ENCODE data around the gene CBFB. TPM values are rescaled to one million over a fixed set of nuclear protein-coding genes. Genes with fewer than 3 reads are reported as not detected.
A peak's percentile ranks its signal among the peaks of the same experiment; 100 is the strongest.

The CBFB gene
- total and polyA plus RNA-seq, 2 of the 13 experiments (the other 11 are each of a cell fraction or from before 2014, with no cell fraction given), result 22.1 to 70.8 TPM

GRCh38 chr16:67028696-67029253 lies at the start of gene CBFB (continued):
- TF ChIP-seq SIN3A (IDR thresholded peaks at IDR 0.05; ENCODE audit: borderline replicate concordance, low read depth, low read length) (peak; percentile 85; the same call in 1 of the 2 replicates), ZNF446 (CRISPR knock-in tag; IDR thresholded peaks at IDR 0.05) (no peak), ZNF879 (CRISPR knock-in tag; IDR thresholded peaks at IDR 0.05) (0 out of 2 replicates have a peak, but pooled peaks have one; percentile 5), ISL2 (CRISPR knock-in tag; IDR thresholded peaks at IDR 0.05) (peak; percentile 73; the same call in 1 of the 2 replicates), THYN1 (CRISPR knock-in tag; IDR thresholded peaks at IDR 0.05; ENCODE audit: borderline replicate concordance, low read depth) (no peak), ZNF138 (CRISPR knock-in tag; IDR thresholded peaks at IDR 0.05; ENCODE audit: low read depth) (no peak), ZBTB2 (CRISPR knock-in tag; IDR thresholded peaks at IDR 0.05; ENCODE audit: low read depth) (0 out of 2 replicates have a peak, but pooled peaks have one; percentile 37), ETV5 (CRISPR knock-in tag; IDR thresholded peaks at IDR 0.05; ENCODE audit: borderline replicate concordance) (peak; percentile 70), ZBTB21 (CRISPR knock-in tag; IDR thresholded peaks at IDR 0.05) (no peak), NFIC (IDR thresholded peaks at IDR 0.05; ENCODE audit: low read length) (no peak), SRF (IDR thresholded peaks at IDR 0.05; ENCODE audit: low read depth, low read length) (no peak), ZNF652 (CRISPR knock-in tag; IDR thresholded peaks at IDR 0.05; ENCODE audit: borderline replicate concordance, low read depth) (no peak), ZNF724P (CRISPR knock-in tag; IDR thresholded peaks at IDR 0.05; ENCODE audit: borderline replicate concordance) (peak; percentile 47; the same call in 1 of the 2 replicates), SETDB1 (CRISPR knock-in tag; IDR thresholded peaks at IDR 0.05; ENCODE audit: borderline replicate concordance) (no peak), NCOR1 (IDR thresholded peaks at IDR 0.05; ENCODE audit: borderline replicate concordance, low read length) (no peak), ZNF678 (CRISPR knock-in tag; IDR thresholded peaks at IDR 0.05) (no peak), ZNF431 (CRISPR knock-in tag; IDR thresholded peaks at IDR 0.05; ENCODE audit: borderline replicate concordance, low read depth) (no peak; the same call in 1 of the 2 replicates)
- TF ChIP-seq, protein P1, sequence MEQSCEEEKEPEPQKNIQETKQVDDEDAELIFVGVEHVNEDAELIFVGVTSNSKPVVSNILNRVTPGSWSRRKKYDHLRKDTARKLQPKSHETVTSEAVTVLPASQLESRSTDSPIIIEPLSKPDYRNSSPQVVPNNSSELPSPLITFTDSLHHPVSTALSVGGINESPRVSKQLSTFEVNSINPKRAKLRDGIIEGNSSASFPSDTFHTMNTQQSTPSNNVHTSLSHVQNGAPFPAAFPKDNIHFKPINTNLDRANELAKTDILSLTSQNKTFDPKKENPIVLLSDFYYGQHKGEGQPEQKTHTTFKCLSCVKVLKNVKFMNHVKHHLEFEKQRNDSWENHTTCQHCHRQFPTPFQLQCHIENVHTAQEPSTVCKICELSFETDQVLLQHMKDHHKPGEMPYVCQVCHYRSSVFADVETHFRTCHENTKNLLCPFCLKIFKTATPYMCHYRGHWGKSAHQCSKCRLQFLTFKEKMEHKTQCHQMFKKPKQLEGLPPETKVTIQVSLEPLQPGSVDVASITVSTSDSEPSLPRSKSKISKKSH (CRISPR knock-in tag; IDR thresholded peaks at IDR 0.05; ENCODE audit: borderline replicate concordance), result peak; percentile 98
- TF ChIP-seq, protein P2, sequence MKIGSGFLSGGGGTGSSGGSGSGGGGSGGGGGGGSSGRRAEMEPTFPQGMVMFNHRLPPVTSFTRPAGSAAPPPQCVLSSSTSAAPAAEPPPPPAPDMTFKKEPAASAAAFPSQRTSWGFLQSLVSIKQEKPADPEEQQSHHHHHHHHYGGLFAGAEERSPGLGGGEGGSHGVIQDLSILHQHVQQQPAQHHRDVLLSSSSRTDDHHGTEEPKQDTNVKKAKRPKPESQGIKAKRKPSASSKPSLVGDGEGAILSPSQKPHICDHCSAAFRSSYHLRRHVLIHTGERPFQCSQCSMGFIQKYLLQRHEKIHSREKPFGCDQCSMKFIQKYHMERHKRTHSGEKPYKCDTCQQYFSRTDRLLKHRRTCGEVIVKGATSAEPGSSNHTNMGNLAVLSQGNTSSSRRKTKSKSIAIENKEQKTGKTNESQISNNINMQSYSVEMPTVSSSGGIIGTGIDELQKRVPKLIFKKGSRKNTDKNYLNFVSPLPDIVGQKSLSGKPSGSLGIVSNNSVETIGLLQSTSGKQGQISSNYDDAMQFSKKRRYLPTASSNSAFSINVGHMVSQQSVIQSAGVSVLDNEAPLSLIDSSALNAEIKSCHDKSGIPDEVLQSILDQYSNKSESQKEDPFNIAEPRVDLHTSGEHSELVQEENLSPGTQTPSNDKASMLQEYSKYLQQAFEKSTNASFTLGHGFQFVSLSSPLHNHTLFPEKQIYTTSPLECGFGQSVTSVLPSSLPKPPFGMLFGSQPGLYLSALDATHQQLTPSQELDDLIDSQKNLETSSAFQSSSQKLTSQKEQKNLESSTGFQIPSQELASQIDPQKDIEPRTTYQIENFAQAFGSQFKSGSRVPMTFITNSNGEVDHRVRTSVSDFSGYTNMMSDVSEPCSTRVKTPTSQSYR (CRISPR knock-in tag; IDR thresholded peaks at IDR 0.05; ENCODE audit: borderline replicate concordance), result peak; percentile 44; the same call in 1 of the 2 replicates
- TF ChIP-seq, protein P3, sequence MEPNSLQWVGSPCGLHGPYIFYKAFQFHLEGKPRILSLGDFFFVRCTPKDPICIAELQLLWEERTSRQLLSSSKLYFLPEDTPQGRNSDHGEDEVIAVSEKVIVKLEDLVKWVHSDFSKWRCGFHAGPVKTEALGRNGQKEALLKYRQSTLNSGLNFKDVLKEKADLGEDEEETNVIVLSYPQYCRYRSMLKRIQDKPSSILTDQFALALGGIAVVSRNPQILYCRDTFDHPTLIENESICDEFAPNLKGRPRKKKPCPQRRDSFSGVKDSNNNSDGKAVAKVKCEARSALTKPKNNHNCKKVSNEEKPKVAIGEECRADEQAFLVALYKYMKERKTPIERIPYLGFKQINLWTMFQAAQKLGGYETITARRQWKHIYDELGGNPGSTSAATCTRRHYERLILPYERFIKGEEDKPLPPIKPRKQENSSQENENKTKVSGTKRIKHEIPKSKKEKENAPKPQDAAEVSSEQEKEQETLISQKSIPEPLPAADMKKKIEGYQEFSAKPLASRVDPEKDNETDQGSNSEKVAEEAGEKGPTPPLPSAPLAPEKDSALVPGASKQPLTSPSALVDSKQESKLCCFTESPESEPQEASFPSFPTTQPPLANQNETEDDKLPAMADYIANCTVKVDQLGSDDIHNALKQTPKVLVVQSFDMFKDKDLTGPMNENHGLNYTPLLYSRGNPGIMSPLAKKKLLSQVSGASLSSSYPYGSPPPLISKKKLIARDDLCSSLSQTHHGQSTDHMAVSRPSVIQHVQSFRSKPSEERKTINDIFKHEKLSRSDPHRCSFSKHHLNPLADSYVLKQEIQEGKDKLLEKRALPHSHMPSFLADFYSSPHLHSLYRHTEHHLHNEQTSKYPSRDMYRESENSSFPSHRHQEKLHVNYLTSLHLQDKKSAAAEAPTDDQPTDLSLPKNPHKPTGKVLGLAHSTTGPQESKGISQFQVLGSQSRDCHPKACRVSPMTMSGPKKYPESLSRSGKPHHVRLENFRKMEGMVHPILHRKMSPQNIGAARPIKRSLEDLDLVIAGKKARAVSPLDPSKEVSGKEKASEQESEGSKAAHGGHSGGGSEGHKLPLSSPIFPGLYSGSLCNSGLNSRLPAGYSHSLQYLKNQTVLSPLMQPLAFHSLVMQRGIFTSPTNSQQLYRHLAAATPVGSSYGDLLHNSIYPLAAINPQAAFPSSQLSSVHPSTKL (CRISPR knock-in tag; IDR thresholded peaks at IDR 0.05), result peak; percentile 57; the same call in 1 of the 2 replicates
